Kidney epithelial cell (primary cell): ENCODE data around the gene TARBP1. TPM values are rescaled to one million over a fixed set of nuclear protein-coding genes. Genes with fewer than 3 reads are reported as not detected.

Experiments used
- DNase-seq: peaks from one replicate; pipeline ENCODE4 v3.0.0-alpha.2; 2010; ENCODE audit warnings: low read depth
- H3K27me3 ChIP-seq: 2 replicates; pipeline ENCODE4 v1.6.0; 2011; ENCODE audit warnings: low read length; ENCODE audit not compliant: control insufficient read depth, insufficient read depth
- H3K36me3 ChIP-seq: 2 replicates; pipeline ENCODE4 v1.5.1; 2011; ENCODE audit warnings: low read length; ENCODE audit not compliant: control insufficient read depth, insufficient read depth
- H3K4me3 ChIP-seq: 2 replicates; pipeline ENCODE4 v1.5.1; 2011; ENCODE audit warnings: low read depth, mild to moderate bottlenecking, control low read depth, low read length
- CTCF ChIP-seq: IDR thresholded peaks from 2 replicates; pipeline ENCODE4 v1.5.1; 2011; ENCODE audit warnings: mild to moderate bottlenecking, moderate library complexity, low read length, control low read depth, inconsistent platforms; ENCODE audit not compliant: insufficient read depth, poor library complexity, severe bottlenecking
- total RNA-seq: library from RNA; depleted of rRNA; stranded (reverse); fragments of >200 nt; gene quantifications from 2 replicates; pipeline ENCODE4 v1.2.3, GENCODE V29; 2015

Gene TARBP1
- total RNA-seq, 1 donor from 2014 or later, result 22.1 TPM

- TF ChIP-seq CTCF, result no peak
- Histone ChIP-seq H3K36me3 (no peaks in the 10 kb centered on the region), H3K27me3 (no peaks in the 10 kb centered on the region), H3K4me3 (no peak overlapping the region)
- DNase-seq, result no peak
These were observed 4.6 kb downstream of the TARBP1 start for GRCh38 chr1:234474375-234474774.

GRCh38 chr1:234473118-234473517 is 5.9 kb downstream of the TARBP1 start:
- Histone ChIP-seq H3K36me3 (no peaks in the 10 kb centered on the region), H3K27me3 (no peaks in the 10 kb centered on the region), H3K4me3 (no peak overlapping the region)
- no peak for DNase-seq
- TF ChIP-seq CTCF, result no peak

- Histone ChIP-seq H3K27me3 (no peaks in the 10 kb centered on the region), H3K36me3 (no peaks in the 10 kb centered on the region), H3K4me3 (no peak overlapping the region)
- no peak for TF ChIP-seq CTCF
- no peak for DNase-seq
These were observed 9.6 kb downstream of the TARBP1 start for GRCh38 chr1:234469376-234469775.

DNA sequence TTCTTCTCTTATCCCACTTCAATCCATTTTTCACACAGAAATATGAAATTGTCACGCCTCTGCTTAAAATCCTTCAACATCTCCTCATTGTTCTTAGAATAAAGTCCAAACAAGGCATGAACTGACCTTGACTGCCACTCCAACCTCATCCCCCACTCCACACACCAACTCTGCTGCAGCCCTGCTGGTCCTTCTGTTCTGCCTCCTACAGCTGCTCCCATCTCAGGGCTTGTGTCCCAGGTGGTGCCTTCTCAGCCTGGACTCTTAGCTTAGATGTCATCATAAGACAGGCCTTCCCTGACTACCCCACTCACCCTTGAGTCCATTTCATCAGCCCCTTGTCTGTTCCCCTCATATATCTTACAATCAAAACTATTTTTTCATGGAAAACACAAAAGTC is 10.4 kb downstream of the TARBP1 start:
- DNase-seq, result no peak
- no peak for TF ChIP-seq CTCF
- Histone ChIP-seq H3K27me3 (no peaks in the 10 kb centered on the region), H3K36me3 (no peaks in the 10 kb centered on the region), H3K4me3 (no peak overlapping the region)

- Histone ChIP-seq H3K4me3 (no peak overlapping the region), H3K27me3 (no peaks in the 10 kb centered on the region), H3K36me3 (no peaks in the 10 kb centered on the region)
- DNase-seq, result no peak
- TF ChIP-seq CTCF, result no peak
These were observed 11.2 kb downstream of the TARBP1 start for GRCh38 chr1:234467821-234468220.

DNA sequence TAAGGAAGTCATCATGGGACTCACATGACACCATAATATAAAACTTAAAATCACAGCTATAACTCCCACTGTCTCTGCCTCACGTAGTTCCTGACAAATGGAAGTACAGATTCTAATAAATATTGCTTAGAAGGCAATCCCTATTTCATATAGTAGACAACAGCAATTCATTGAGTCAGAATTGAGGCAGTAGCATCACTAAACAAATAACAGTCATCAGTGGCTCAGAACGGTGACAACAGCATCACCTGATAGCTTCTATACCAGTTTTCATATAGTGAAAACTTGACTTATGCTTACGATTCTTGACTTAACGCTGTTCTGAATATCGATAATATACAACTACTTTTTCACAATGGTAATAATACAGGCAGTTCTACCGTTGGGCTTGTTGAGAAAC is 12.0 kb downstream of the TARBP1 start:
- no peak for DNase-seq

More for the DNA sequence above, 12.0 kb downstream of the TARBP1 start:
- Histone ChIP-seq H3K4me3 (no peak overlapping the region), H3K27me3 (no peaks in the 10 kb centered on the region), H3K36me3 (peaks cover 1% of the 10 kb centered on the region)
- TF ChIP-seq CTCF, result no peak
